IPS DF 6.9 (cell line): Measurements from ENCODE around the gene PTPRG.

ENCODE experiments used
- DNase-seq: peaks from one replicate; pipeline ENCODE4 v3.0.0-alpha.2; 2013; ENCODE audit warnings: low read depth, low spot score
- H3K27ac ChIP-seq: one replicate; pipeline ENCODE4 v1.5.1; 2013; ENCODE audit warnings: low read length, control low read depth
- H3K27me3 ChIP-seq: 2 replicates; pipeline ENCODE4 v1.6.1; 2013; ENCODE audit warnings: mild to moderate bottlenecking, low read length; ENCODE audit not compliant: control insufficient read depth, insufficient read depth
- H3K36me3 ChIP-seq: 2 replicates; pipeline ENCODE4 v1.6.1; 2013; ENCODE audit warnings: low read length; ENCODE audit not compliant: control insufficient read depth, insufficient read depth
- H3K4me1 ChIP-seq: 2 replicates; pipeline ENCODE4 v1.6.1; 2013; ENCODE audit warnings: low read length; ENCODE audit not compliant: control insufficient read depth, insufficient read depth
- H3K4me3 ChIP-seq: 2 replicates; pipeline ENCODE4 v1.5.1; 2013; ENCODE audit warnings: mild to moderate bottlenecking, low read length
- H3K9me3 ChIP-seq: 2 replicates; pipeline ENCODE4 v1.6.1; 2013; ENCODE audit warnings: low read length, inconsistent platforms; ENCODE audit not compliant: control insufficient read depth, insufficient read depth
- WGBS: extraction: QIAGEN DNeasy Blood & Tissue Kit; methylation state at CpG from one replicate; pipeline ENCODE4 v1.1.7; 2013; ENCODE audit warnings: mixed read lengths, missing lambda C conversion rate; ENCODE audit not compliant: insufficient read length, insufficient coverage; 5-methylcytosine and 5-hydroxymethylcytosine counted together

The PTPRG gene

DNA sequence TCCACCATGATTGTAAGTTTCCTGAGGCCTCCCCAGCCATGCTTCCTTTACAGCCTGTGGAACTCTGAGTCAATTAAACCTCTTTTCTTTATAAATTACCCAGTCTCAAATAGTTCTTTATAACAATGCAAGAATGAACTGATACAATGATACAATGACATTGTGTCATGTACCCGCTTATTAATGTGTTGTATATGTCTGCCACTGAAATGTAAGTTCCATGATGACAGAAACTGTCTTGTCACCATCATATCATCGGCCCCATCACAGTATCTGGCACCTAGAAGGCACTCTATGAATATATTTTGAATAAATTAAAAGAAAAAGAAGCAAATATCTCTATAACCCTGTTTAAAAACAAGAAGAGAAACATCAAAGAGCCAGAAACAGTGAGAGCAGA lies 782.4 kb downstream of the PTPRG start:
- no peak overlapping the region for H3K27ac ChIP-seq
- H3K4me3 ChIP-seq = no peak overlapping the region
- no peaks in the 10 kb centered on the region for H3K9me3 ChIP-seq
- H3K4me1 ChIP-seq = no peaks in the 10 kb centered on the region
- H3K36me3 ChIP-seq = no peaks in the 10 kb centered on the region
- no peak for DNase-seq
- no peaks in the 10 kb centered on the region for H3K27me3 ChIP-seq
- no CpG with 5 or more reads among the region's 2 CpGs for WGBS
